Fibroblast of lung (primary cell): ENCODE results near the gene CSAD. TPM values are rescaled to one million over a fixed set of nuclear protein-coding genes. Genes with fewer than 3 reads are reported as not detected.

Experiments
- DNase-seq, 2 donors: peaks; one replicate each; pipeline versions ENCODE4 v3.0.0 to v3.0.0-alpha.2; 2010; ENCODE audit warnings: low read depth in 2 of 2
- H2AFZ ChIP-seq: 2 replicates; pipeline ENCODE4 v1.5.1; 2012; ENCODE audit warnings: low read length, control low read depth, inconsistent platforms
- H3K27ac ChIP-seq: 2 replicates; pipeline ENCODE4 v1.5.1; 2011; ENCODE audit warnings: low read length, control low read depth; ENCODE audit not compliant: insufficient read depth
- H3K27me3 ChIP-seq: 2 replicates; pipeline ENCODE4 v1.5.1; 2011; ENCODE audit warnings: mild to moderate bottlenecking, low read length; ENCODE audit not compliant: control insufficient read depth, insufficient read depth
- H3K36me3 ChIP-seq: 2 replicates; pipeline ENCODE4 v1.5.1; 2011; ENCODE audit warnings: low read length; ENCODE audit not compliant: control insufficient read depth, insufficient read depth
- H3K4me1 ChIP-seq: 2 replicates; pipeline ENCODE4 v1.5.1; 2011; ENCODE audit warnings: low read length; ENCODE audit not compliant: control insufficient read depth, insufficient read depth; ENCODE audit errors: extremely low read depth
- H3K4me2 ChIP-seq: 2 replicates; pipeline ENCODE4 v1.5.1; 2011; ENCODE audit warnings: low read length, control low read depth; ENCODE audit not compliant: insufficient read depth; ENCODE audit errors: extremely low read depth
- H3K4me3 ChIP-seq, 4 experiments: fragments of 200-600 bp in 1 of 4; sonication (generic) in 1 of 4; replicated peaks in 1 of 4; 2 replicates each; pipeline ENCODE4 v1.5.1; 2011 to 2016; ENCODE audit warnings: low read length in 4 of 4, low read depth in 3 of 4, mild to moderate bottlenecking in 3 of 4, control low read depth in 2 of 4, inconsistent platforms in 1 of 4, mixed read lengths in 1 of 4; ENCODE audit not compliant: insufficient read depth in 1 of 4; ENCODE audit errors: control extremely low read depth in 1 of 4
- H3K79me2 ChIP-seq: 2 replicates; pipeline ENCODE4 v1.5.1; 2012; ENCODE audit warnings: mild to moderate bottlenecking, low read length, inconsistent platforms; ENCODE audit not compliant: control insufficient read depth, insufficient read depth
- H3K9ac ChIP-seq: 2 replicates; pipeline ENCODE4 v1.5.1; 2011; ENCODE audit warnings: mild to moderate bottlenecking, low read length, control low read depth; ENCODE audit not compliant: insufficient read depth
- H3K9me3 ChIP-seq: 2 replicates; pipeline ENCODE4 v1.5.1; 2012; ENCODE audit warnings: low read depth, low read length; ENCODE audit not compliant: control insufficient read depth, insufficient read depth
- H4K20me1 ChIP-seq: 2 replicates; pipeline ENCODE4 v1.5.1; 2011; ENCODE audit warnings: low read length; ENCODE audit not compliant: control insufficient read depth, insufficient read depth; ENCODE audit errors: extremely low read depth
- CTCF ChIP-seq, 2 donors: IDR thresholded peaks in 1 of 2; conservative IDR thresholded peaks in 1 of 2; 1 replicate in 1 of 2; 2 replicates in 1 of 2; pipeline ENCODE4 v1.5.1; 2011 to 2012; ENCODE audit warnings: low read length in 2 of 2, control low read depth in 1 of 2, inconsistent platforms in 1 of 2, low read depth in 1 of 2, mild to moderate bottlenecking in 1 of 2
- EZH2 ChIP-seq: IDR thresholded peaks from 2 replicates; pipeline ENCODE4 v1.5.1; 2012; ENCODE audit warnings: low read length, control low read depth, mild to moderate bottlenecking; ENCODE audit errors: missing control alignments
- polyA plus RNA-seq, 2 donors: library from polyadenylated mRNA; depleted of rRNA in 1 of 2; stranded (reverse) in 1 of 2; unstranded in 1 of 2; fragments of >200 nt; gene quantifications; 2 replicates each; pipeline ENCODE4 v1.2.1, GENCODE V29; 2011 to 2012; ENCODE audit warnings: missing spikeins in 1 of 2
- total RNA-seq: library from RNA; depleted of rRNA; stranded (reverse); fragments of >200 nt; gene quantifications from 2 replicates; pipeline ENCODE4 v1.2.1, GENCODE V29; 2014

CSAD gene
- total and polyA plus RNA-seq, 2 donors (not counting 1 experiment from before 2014, with no cell fraction given), result 7.8 to 10.1 TPM

- TF ChIP-seq EZH2 (no peak), CTCF (conservative IDR thresholded peaks at IDR 0.05 in 1 of 2, IDR thresholded peaks at IDR 0.05 in 1 of 2; ENCODE audit: low read depth in 1 of 2, low read length in 2 of 2) (no peak)
- Histone ChIP-seq H3K79me2 (no peaks in the 10 kb centered on the region), H3K36me3 (no peaks in the 10 kb centered on the region), H3K27me3 (no peaks in the 10 kb centered on the region), H2AFZ (no peak overlapping the region), H4K20me1 (no peaks in the 10 kb centered on the region), H3K9me3 (no peaks in the 10 kb centered on the region), H3K4me1 (no peaks in the 10 kb centered on the region), H3K4me3 (no peak overlapping the region), H3K9ac (no peak overlapping the region), H3K27ac (no peak overlapping the region), H3K4me2 (no peak overlapping the region)
- no peak for DNase-seq
Observed at GRCh38 chr12:53197011-53197640, 16.4 kb upstream of the CSAD start.

GRCh38 chr12:53196486-53196885, 15.8 kb upstream of the CSAD start:
- H2AFZ ChIP-seq, result no peak overlapping the region
- no peaks in the 10 kb centered on the region for H3K4me1 ChIP-seq
- H4K20me1 ChIP-seq, result no peaks in the 10 kb centered on the region
- no peaks in the 10 kb centered on the region for H3K27me3 ChIP-seq
- no peak overlapping the region for H3K4me3 ChIP-seq
- no peak overlapping the region for H3K9ac ChIP-seq
- DNase-seq, result no peak
- no peak overlapping the region for H3K27ac ChIP-seq
- H3K79me2 ChIP-seq, result no peaks in the 10 kb centered on the region
- TF ChIP-seq CTCF (conservative IDR thresholded peaks at IDR 0.05 in 1 of 2, IDR thresholded peaks at IDR 0.05 in 1 of 2; ENCODE audit: low read depth in 1 of 2, low read length in 2 of 2) (no peak), EZH2 (no peak)
- no peak overlapping the region for H3K4me2 ChIP-seq
- H3K9me3 ChIP-seq, result no peaks in the 10 kb centered on the region
- peaks cover 4% of the 10 kb centered on the region for H3K36me3 ChIP-seq

GRCh38 chr12:53195516-53196420, 15.0 kb upstream of the CSAD start:
- Histone ChIP-seq H3K4me1 (no peaks in the 10 kb centered on the region), H3K36me3 (peaks cover 5% of the 10 kb centered on the region), H3K9ac (no peak overlapping the region), H4K20me1 (no peaks in the 10 kb centered on the region), H3K27me3 (no peaks in the 10 kb centered on the region), H3K79me2 (no peaks in the 10 kb centered on the region), H3K9me3 (no peaks in the 10 kb centered on the region), H2AFZ (no peak overlapping the region), H3K4me3 (no peak overlapping the region), H3K27ac (no peak overlapping the region), H3K4me2 (no peak overlapping the region)
- peak in 1 of 2 donors; percentile 32 for DNase-seq
- TF ChIP-seq CTCF (conservative IDR thresholded peaks at IDR 0.05 in 1 of 2, IDR thresholded peaks at IDR 0.05 in 1 of 2; ENCODE audit: low read depth in 1 of 2, low read length in 2 of 2), result no peak
- no peak for TF ChIP-seq EZH2
